GM12878 (cell line): ENCODE measurements around the gene UGGT1. TPM values are rescaled to one million over a fixed set of nuclear protein-coding genes. Genes with fewer than 3 reads are reported as not detected.

ENCODE experiments used
- ATAC-seq: fragments of 200-7000 bp; cut with Tn5 transposase; 3 replicates; pipeline ENCODE4 v1.9.1; 2020; ENCODE audit warnings: mild to moderate bottlenecking, moderate library complexity
- BruUV-seq: library from RNA; stranded (reverse); fragments of 400-500 nt; replicated peaks from 2 replicates; lab custom pipeline; 2021; lab: Mats Ljungman, UMichigan
- CTCF ChIA-PET: fragments of 300-600 bp; sonication (Branson Sonifier 250); formaldehyde crosslinking; extraction: SDS; loops from one replicate; lab custom pipeline; 2021; ENCODE audit warnings: inconsistent platforms; lab: Yijun Ruan, JAX
- POLR2A ChIA-PET: fragments of 350-600 bp; formaldehyde crosslinking; extraction: SDS; loops from one replicate; lab custom pipeline; 2021; ENCODE audit warnings: inconsistent platforms; lab: Charles Lee
- RAD21 ChIA-PET: fragments of 300-600 bp; sonication (Branson Sonifier 250); formaldehyde crosslinking; loops from one replicate; lab custom pipeline; 2023; ENCODE audit warnings: antibody characterized with exemption; ENCODE audit not compliant: unreplicated experiment; lab: Charles Lee
- SMC1A ChIA-PET: fragments of 300-600 bp; sonication (Branson Sonifier 250); formaldehyde crosslinking; loops from one replicate; lab custom pipeline; 2023; ENCODE audit not compliant: unreplicated experiment, uncharacterized antibody; lab: Charles Lee
- DNase-seq: peaks from one replicate; pipeline ENCODE4 v3.0.0-alpha.2; 2011; ENCODE audit warnings: low read depth, low spot score
- FAIRE-seq: peaks from 3 replicates; lab custom pipeline; 2011; peaks lifted over from hg19 to GRCh38; lab: Jason Lieb, UNC
- H2AFZ ChIP-seq: 2 replicates; pipeline ENCODE4 v1.6.0; 2011; ENCODE audit warnings: low read depth, low read length, control low read depth; ENCODE audit not compliant: control insufficient read depth
- H3K27ac ChIP-seq: 2 replicates; pipeline ENCODE4 v1.5.1; 2011; ENCODE audit warnings: control low read depth; ENCODE audit not compliant: control insufficient read depth, insufficient read depth
- H3K27me3 ChIP-seq, 2 experiments: replicated peaks in 1 of 2; 2 replicates each; pipeline versions ENCODE4 v1.6.0 to v1.6.1; 2011; ENCODE audit warnings: low read length in 1 of 2; ENCODE audit not compliant: control insufficient read depth in 2 of 2, insufficient read depth in 2 of 2
- H3K36me3 ChIP-seq, 2 experiments: 2 replicates each; pipeline ENCODE4 v1.5.1; 2011; ENCODE audit warnings: low read length in 1 of 2; ENCODE audit not compliant: control insufficient read depth in 2 of 2, insufficient read depth in 2 of 2
- H3K4me1 ChIP-seq: 2 replicates; pipeline ENCODE4 v1.6.1; 2011; ENCODE audit warnings: mild to moderate bottlenecking, low read length, moderate library complexity, mixed read lengths; ENCODE audit not compliant: control insufficient read depth, insufficient read depth
- H3K4me2 ChIP-seq: 2 replicates; pipeline ENCODE4 v1.6.0; 2011; ENCODE audit warnings: control low read depth; ENCODE audit not compliant: control insufficient read depth, insufficient read depth
- H3K4me3 ChIP-seq: fragments of 200-600 bp; sonication (generic); 2 replicates; pipeline ENCODE4 v1.5.1; 2016
- H3K79me2 ChIP-seq: 2 replicates; pipeline ENCODE4 v1.6.0; 2011; ENCODE audit warnings: low read length; ENCODE audit not compliant: control insufficient read depth, insufficient read depth
- H3K9ac ChIP-seq: 2 replicates; pipeline ENCODE4 v1.8.0; 2011; ENCODE audit warnings: low read length, control low read depth, mixed read lengths; ENCODE audit not compliant: control insufficient read depth, insufficient read depth
- H3K9me3 ChIP-seq: replicated peaks from 3 replicates; pipeline ENCODE4 v1.5.1; 2011; ENCODE audit warnings: mild to moderate bottlenecking, low read length; ENCODE audit not compliant: control insufficient read depth, insufficient read depth
- H4K20me1 ChIP-seq: 2 replicates; pipeline ENCODE4 v1.6.0; 2011; ENCODE audit not compliant: control insufficient read depth, insufficient read depth
- ATF7 ChIP-seq: fragments of 450-650 bp; IDR thresholded peaks from 2 replicates; pipeline ENCODE4 v1.6.1; 2016; ENCODE audit warnings: low read depth, mild to moderate bottlenecking
- BCL11A ChIP-seq: IDR thresholded peaks from 2 replicates; pipeline ENCODE4 v1.6.1; 2011; ENCODE audit warnings: low read depth, low read length
- BMI1 ChIP-seq: fragments of 450-650 bp; IDR thresholded peaks from 2 replicates; pipeline ENCODE4 v1.6.1; 2016; ENCODE audit warnings: mild to moderate bottlenecking, moderate library complexity, borderline replicate concordance
- CBX5 ChIP-seq: sonication (generic); IDR thresholded peaks from 2 replicates; pipeline ENCODE4 v1.6.1; 2016; ENCODE audit warnings: low read depth, moderate library complexity, mild to moderate bottlenecking, inconsistent platforms
- CEBPB ChIP-seq, 2 experiments: fragments of 150-350 bp in 1 of 2; IDR thresholded peaks; 2 replicates each; pipeline ENCODE4 v1.6.1; 2012 to 2014; ENCODE audit warnings: low read depth in 2 of 2, low read length in 2 of 2, borderline replicate concordance in 1 of 2, inconsistent platforms in 1 of 2
- CHD4 ChIP-seq: fragments of 200-600 bp; sonication (generic); IDR thresholded peaks from 2 replicates; pipeline ENCODE4 v1.6.1; 2016; ENCODE audit warnings: mild to moderate bottlenecking
- EED ChIP-seq: sonication (generic); IDR thresholded peaks from 2 replicates; pipeline ENCODE4 v1.6.1; 2016; ENCODE audit warnings: antibody characterized with exemption, low read depth
- HDAC6 ChIP-seq: fragments of 200-600 bp; sonication (generic); IDR thresholded peaks from one replicate; pipeline ENCODE4 v1.8.0; 2017; ENCODE audit warnings: antibody characterized with exemption; ENCODE audit not compliant: unreplicated experiment
- LARP7 ChIP-seq: fragments of 450-650 bp; IDR thresholded peaks from 2 replicates; pipeline ENCODE4 v1.6.1; 2017; ENCODE audit warnings: mild to moderate bottlenecking
- MLLT1 ChIP-seq: fragments of 450-650 bp; IDR thresholded peaks from 2 replicates; pipeline ENCODE4 v1.6.1; 2016; ENCODE audit warnings: mild to moderate bottlenecking
- MXI1 ChIP-seq: fragments of 150-350 bp; IDR thresholded peaks from 2 replicates; pipeline ENCODE4 v1.6.1; 2011; ENCODE audit warnings: low read depth, mild to moderate bottlenecking, inconsistent platforms, low read length, improper control_type of control experiment
- PKNOX1 ChIP-seq: fragments of 450-650 bp; IDR thresholded peaks from 2 replicates; pipeline ENCODE4 v1.6.1; 2016; ENCODE audit warnings: mild to moderate bottlenecking
- POLR2AphosphoS2 ChIP-seq: IDR thresholded peaks from 2 replicates; pipeline ENCODE4 v1.6.1; 2011; ENCODE audit warnings: low read depth, mild to moderate bottlenecking, low read length, improper control_type of control experiment, moderate library complexity
- SMC3 ChIP-seq: IDR thresholded peaks from 2 replicates; pipeline ENCODE4 v1.6.1; 2011; ENCODE audit warnings: low read length, improper control_type of control experiment, borderline replicate concordance
- SP1 ChIP-seq: IDR thresholded peaks from one replicate; pipeline ENCODE4 v1.6.1; 2011; ENCODE audit warnings: low read depth, low read length
- STAT3 ChIP-seq: IDR thresholded peaks from 2 replicates; pipeline ENCODE4 v1.6.1; 2011; ENCODE audit warnings: low read depth, low read length, improper control_type of control experiment
- ZNF274 ChIP-seq: IDR thresholded peaks from one replicate; pipeline ENCODE4 v1.8.0; 2011; ENCODE audit not compliant: insufficient read length, insufficient read depth
- ZNF384 ChIP-seq: IDR thresholded peaks from 2 replicates; pipeline ENCODE4 v1.6.1; 2012; ENCODE audit warnings: low read depth, mild to moderate bottlenecking, low read length, improper control_type of control experiment, borderline replicate concordance
- WGBS: methylation state at CpG from one replicate; pipeline ENCODE4 v1.1.6; 2016; ENCODE audit warnings: low lambda C conversion rate; ENCODE audit not compliant: insufficient replicate concordance, insufficient coverage; ENCODE audit errors: missing lambda C conversion rate; 5-methylcytosine and 5-hydroxymethylcytosine counted together
- in situ Hi-C: fragments of 300-500 bp; cut with MboI; formaldehyde crosslinking; loops from 9 replicates; pipeline ENCODE4 v1.14.3; 2018; ENCODE audit warnings: mixed read lengths
- intact Hi-C: fragments of 100-400 bp; cut with micrococcal nuclease; formaldehyde crosslinking; loops from one replicate; pipeline ENCODE4 v1.14.2; 2022; ENCODE audit not compliant: unreplicated experiment
- polyA plus RNA-seq, 11 experiments: library from polyadenylated mRNA; depleted of rRNA in 4 of 11; unstranded in 6 of 11; stranded (reverse) in 5 of 11; fragments of >200 nt; fragmentation: Nextera tagmentation in 4 of 11; fragmentation: Illumina TruSeq in 1 of 11; extraction: Ambion mirVana in 4 of 11; extraction: Trizol in 1 of 11; gene quantifications; 1 replicate in 1 of 11; 2 replicates in 10 of 11; pipeline versions ENCODE4 v1.2.1 to v1.2.3, GENCODE V29; 2011 to 2016; ENCODE audit warnings: inconsistent platforms in 2 of 11, missing spikeins in 2 of 11, low read depth in 1 of 11
- total RNA-seq, 4 experiments: library from RNA; depleted of rRNA in 3 of 4; stranded (reverse); fragments of >200 nt in 3 of 4; fragmentation: Illumina TruSeq in 1 of 4; extraction: Trizol in 1 of 4; gene quantifications; 2 replicates each; pipeline versions ENCODE4 v1.2.1 to v1.2.3, GENCODE V29; 2013 to 2021
- TF ChIP-seq, protein P1 (sequence below): IDR thresholded peaks from 2 replicates; pipeline ENCODE4 v1.6.1; 2011; ENCODE audit warnings: low read depth, mild to moderate bottlenecking, low read length, moderate library complexity, borderline replicate concordance; ENCODE audit errors: extremely low read depth
- TF ChIP-seq, protein P2 (sequence below): IDR thresholded peaks from 2 replicates; pipeline ENCODE4 v1.6.1; 2011; ENCODE audit warnings: low read depth, low read length, improper control_type of control experiment, borderline replicate concordance

Gene UGGT1
- total and polyA plus RNA-seq, 10 of the 15 experiments (the other 5 are each of a cell fraction or from before 2014, with no cell fraction given) = 4.1 to 49.8 (median 28.5) TPM

GRCh38 chr2:128041561-128041960, 49.4 kb upstream of the UGGT1 start:
- Histone ChIP-seq H4K20me1 (no peaks in the 10 kb centered on the region), H2AFZ (no peak overlapping the region), H3K4me1 (no peaks in the 10 kb centered on the region; the same call in 1 of the 2 replicates), H3K9me3 (peaks cover 15% of the 10 kb centered on the region; the same call in 2 of the 3 replicates), H3K79me2 (no peaks in the 10 kb centered on the region), H3K36me3 (no peaks in the 10 kb centered on the region), H3K27me3 (no peaks in the 10 kb centered on the region), H3K4me2 (no peak overlapping the region), H3K4me3 (no peak overlapping the region), H3K27ac (no peak overlapping the region), H3K9ac (no peak overlapping the region)
- ChIA-PET CTCF (interaction anchor here (0.6 to 1.2 kb wide), 2 partner anchors 31 to 189 kb away, joined by 3 read pairs; no protein-coding TSS in a partner anchor), RAD21 (no interaction called here), SMC1A (interaction anchor here (1.3 kb wide), 1 partner anchor 10 kb away, joined by 4 read pairs; no protein-coding TSS in a partner anchor), POLR2A (no interaction called here)
- TF ChIP-seq ZNF274 = no peak
- TF ChIP-seq CEBPB (IDR thresholded peaks at IDR 0.05; ENCODE audit: borderline replicate concordance in 1 of 2, low read depth in 2 of 2, low read length in 2 of 2) = no peak
- TF ChIP-seq HDAC6 = no peak
- TF ChIP-seq, protein P1, sequence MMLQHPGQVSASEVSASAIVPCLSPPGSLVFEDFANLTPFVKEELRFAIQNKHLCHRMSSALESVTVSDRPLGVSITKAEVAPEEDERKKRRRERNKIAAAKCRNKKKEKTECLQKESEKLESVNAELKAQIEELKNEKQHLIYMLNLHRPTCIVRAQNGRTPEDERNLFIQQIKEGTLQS = no peak
- TF ChIP-seq MXI1 = no peak
- TF ChIP-seq BCL11A = no peak
- TF ChIP-seq ATF7 = no peak
- TF ChIP-seq ZNF384 = no peak
- TF ChIP-seq STAT3 = no peak
- no peak for TF ChIP-seq BMI1
- TF ChIP-seq MLLT1 = no peak
- TF ChIP-seq CBX5 = no peak
- TF ChIP-seq SP1 = no peak
- TF ChIP-seq CHD4 = no peak
- no peak for TF ChIP-seq EED
- no peak for TF ChIP-seq POLR2AphosphoS2
- TF ChIP-seq PKNOX1 = no peak
- TF ChIP-seq LARP7 = no peak
- TF ChIP-seq, protein P2, sequence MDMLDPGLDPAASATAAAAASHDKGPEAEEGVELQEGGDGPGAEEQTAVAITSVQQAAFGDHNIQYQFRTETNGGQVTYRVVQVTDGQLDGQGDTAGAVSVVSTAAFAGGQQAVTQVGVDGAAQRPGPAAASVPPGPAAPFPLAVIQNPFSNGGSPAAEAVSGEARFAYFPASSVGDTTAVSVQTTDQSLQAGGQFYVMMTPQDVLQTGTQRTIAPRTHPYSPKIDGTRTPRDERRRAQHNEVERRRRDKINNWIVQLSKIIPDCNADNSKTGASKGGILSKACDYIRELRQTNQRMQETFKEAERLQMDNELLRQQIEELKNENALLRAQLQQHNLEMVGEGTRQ = no peak
- TF ChIP-seq SMC3 = no peak
- in situ Hi-C loops (no loop called here), intact Hi-C loops (no loop called here)
- FAIRE-seq (no peak), ATAC-seq (no peak), DNase-seq (no peak)
- no TSS peak for BruUV-seq
- 28% methylated on average over 3 of the region's 3 CpGs for WGBS
